Motor neuron (in vitro differentiated cells): ENCODE results near the gene RPH3AL. TPM values are rescaled to one million over a fixed set of nuclear protein-coding genes. Genes with fewer than 3 reads are reported as not detected.
"Not testable (repeated sequence)": the region's sequence is repeated elsewhere in the genome, so short reads cannot be mapped to it uniquely, and the experiment has no call there.

ENCODE experiments used
- ATAC-seq, 8 experiments: fragments of 200-7000 bp; cut with Tn5 transposase; replicated peaks in 6 of 8; 2 replicates each; pipeline ENCODE4 v1.8.0; 2021; ENCODE audit warnings: mild to moderate bottlenecking in 8 of 8, moderate library complexity in 8 of 8
- H3K27ac ChIP-seq, 2 donors: fragments of 250-450 bp; sonication (Bioruptor Pico); 2 replicates each; pipeline ENCODE4 v1.9.0; 2021; ENCODE audit warnings: antibody characterized with exemption in 2 of 2, mild to moderate bottlenecking in 2 of 2, moderate library complexity in 1 of 2
- H3K4me1 ChIP-seq, 2 donors: fragments of 250-450 bp; sonication (Bioruptor Pico); replicated peaks in 1 of 2; 2 replicates each; pipeline ENCODE4 v1.6.1; 2021; ENCODE audit warnings: antibody characterized with exemption in 2 of 2, mild to moderate bottlenecking in 2 of 2, moderate library complexity in 1 of 2
- H3K4me3 ChIP-seq, 5 donors: fragments of 250-450 bp; sonication (Bioruptor Pico); 2 replicates each; pipeline ENCODE4 v1.9.0; 2021; ENCODE audit warnings: antibody characterized with exemption in 5 of 5, mild to moderate bottlenecking in 5 of 5, moderate library complexity in 4 of 5
- WGBS, 10 experiments: fragments of 450-650 bp; shearing (Covaris generic); methylation state at CpG; one replicate each; pipeline ENCODE4 v1.0.0; 2022; 5-methylcytosine and 5-hydroxymethylcytosine counted together
- in situ Hi-C, 9 experiments: fragments of 400-800 bp; cut with MboI; loops; one replicate each; pipeline ENCODE4 v1.15.0; 2021; ENCODE audit warnings: low sequenced_read_pairs in 9 of 9, low pct_unique_long_range_greater_than_20kb in 2 of 9; ENCODE audit not compliant: unreplicated experiment in 9 of 9
- total RNA-seq, 8 experiments: library from RNA; unstranded; fragments of 300-600 nt; gene quantifications; 2 replicates each; pipeline versions ENCODE4 v1.2.3 to v1.2.4, GENCODE V29; 2022

Gene RPH3AL
- total RNA-seq, 8 experiments from 2014 or later: 1.4 to 7.6 (median 3.0) TPM

DNA sequence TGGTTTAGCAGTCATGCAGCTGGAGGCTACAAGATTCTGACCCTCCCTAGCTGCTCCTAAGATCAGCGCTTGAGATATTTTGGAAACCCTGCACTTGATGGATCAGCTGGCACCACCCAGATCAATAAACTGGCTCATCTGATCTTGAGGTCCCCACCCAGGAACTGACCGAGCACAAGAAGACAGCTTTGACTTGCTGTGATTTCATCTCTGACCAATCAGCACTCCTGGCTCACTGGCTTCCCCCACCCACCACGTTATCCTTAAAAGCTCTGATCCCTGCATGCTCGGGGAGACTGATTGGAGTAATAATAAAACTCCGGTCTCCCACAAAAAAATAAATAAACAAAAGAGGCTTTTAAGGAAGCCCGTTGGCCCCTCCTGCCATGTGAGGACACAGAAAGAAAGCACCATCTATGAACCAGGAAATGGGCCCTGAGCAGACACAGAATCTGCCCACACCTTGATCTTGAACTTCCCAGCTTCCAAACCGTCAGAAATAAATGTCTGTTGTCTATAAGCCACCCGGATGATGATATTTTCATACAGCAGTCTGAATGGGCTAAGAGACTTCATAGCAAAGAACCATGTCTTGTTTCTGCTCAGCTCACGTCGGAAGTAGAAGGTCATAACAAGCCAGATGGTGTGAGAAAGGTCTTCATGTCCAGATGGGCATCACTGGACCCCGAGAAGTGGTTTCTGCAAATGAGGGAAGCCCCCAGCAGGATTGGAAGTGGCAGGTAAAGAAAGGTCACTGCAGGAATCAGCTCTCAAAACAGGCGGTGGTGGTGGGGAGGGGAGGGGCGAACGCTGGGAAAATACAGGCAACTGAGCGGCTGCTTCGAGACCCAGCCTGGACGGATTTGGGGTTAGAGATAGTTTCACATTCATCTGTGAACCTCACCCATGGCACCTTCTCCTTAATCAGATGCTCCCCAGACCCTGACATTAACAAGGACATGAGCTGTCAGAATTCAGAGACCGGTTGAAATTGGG is 19.8 kb upstream of the RPH3AL start:
- in situ Hi-C loops: no loop called here
- H3K4me3 ChIP-seq: no peak overlapping the region
- H3K4me1 ChIP-seq: peaks cover 14 to 20% of the 10 kb centered on the region in 2 donors
- WGBS, 10 experiments: 27 to 85% (median 60%) methylated on average over 2 to 10 of the region's 18 CpGs
- no peak overlapping the region for H3K27ac ChIP-seq
- ATAC-seq: no peak

DNA sequence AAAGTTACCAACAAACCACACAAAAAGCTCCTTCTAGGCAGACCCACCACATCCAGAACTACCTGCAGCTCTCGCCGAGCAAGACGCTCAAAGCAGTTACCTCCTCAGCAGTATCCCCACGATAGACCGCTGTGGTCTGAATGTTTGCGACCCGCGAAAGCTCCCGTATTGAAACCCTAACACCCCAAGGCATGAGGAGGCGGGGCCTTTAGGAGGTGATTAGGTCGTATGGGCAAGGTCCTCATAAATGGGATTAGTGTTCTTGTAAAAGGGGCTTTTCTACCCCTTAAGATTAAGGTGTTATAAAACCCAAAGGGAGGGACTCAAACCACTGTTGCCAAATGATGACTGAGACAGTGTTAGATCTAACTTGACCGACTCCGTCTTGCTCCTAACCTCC is 19.0 kb upstream of the RPH3AL start:
- 64 to 90% (median 84%) methylated on average over 2 to 11 of the region's 13 CpGs; no CpG with 5 or more reads in 3 of the 10 experiments for WGBS, 10 experiments
- no peak overlapping the region for H3K27ac ChIP-seq
- ATAC-seq: no peak
- in situ Hi-C loops: no loop called here
- peaks cover 6 to 11% of the 10 kb centered on the region in 2 donors for H3K4me1 ChIP-seq
- no peak overlapping the region for H3K4me3 ChIP-seq

DNA sequence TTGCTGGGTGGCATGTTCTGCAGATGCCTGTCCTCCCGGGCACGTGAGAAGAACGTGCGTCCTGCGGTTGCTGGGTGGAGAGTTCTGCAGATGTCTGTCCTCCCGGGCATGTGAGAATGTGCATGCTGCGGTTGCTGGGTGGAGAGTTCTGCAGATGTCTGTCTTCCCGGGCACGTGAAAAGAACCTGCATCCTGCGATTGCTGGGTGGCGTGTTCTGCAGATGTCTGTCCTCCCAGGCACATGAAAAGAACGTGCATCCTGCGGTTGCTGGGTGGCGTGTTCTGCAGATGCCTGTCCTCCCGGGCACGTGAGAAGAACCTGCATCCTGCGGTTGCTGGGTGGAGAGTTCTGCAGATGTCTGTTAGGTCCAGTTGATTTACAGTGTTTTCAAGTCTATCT is 15.0 kb upstream of the RPH3AL start:
- in situ Hi-C loops, ATAC-seq: not testable (repeated sequence)
- 0 to 97% (median 28%) methylated on average over 1 to 6 of the region's 17 CpGs; no CpG with 5 or more reads in 6 of the 10 experiments for WGBS, 10 experiments

DNA sequence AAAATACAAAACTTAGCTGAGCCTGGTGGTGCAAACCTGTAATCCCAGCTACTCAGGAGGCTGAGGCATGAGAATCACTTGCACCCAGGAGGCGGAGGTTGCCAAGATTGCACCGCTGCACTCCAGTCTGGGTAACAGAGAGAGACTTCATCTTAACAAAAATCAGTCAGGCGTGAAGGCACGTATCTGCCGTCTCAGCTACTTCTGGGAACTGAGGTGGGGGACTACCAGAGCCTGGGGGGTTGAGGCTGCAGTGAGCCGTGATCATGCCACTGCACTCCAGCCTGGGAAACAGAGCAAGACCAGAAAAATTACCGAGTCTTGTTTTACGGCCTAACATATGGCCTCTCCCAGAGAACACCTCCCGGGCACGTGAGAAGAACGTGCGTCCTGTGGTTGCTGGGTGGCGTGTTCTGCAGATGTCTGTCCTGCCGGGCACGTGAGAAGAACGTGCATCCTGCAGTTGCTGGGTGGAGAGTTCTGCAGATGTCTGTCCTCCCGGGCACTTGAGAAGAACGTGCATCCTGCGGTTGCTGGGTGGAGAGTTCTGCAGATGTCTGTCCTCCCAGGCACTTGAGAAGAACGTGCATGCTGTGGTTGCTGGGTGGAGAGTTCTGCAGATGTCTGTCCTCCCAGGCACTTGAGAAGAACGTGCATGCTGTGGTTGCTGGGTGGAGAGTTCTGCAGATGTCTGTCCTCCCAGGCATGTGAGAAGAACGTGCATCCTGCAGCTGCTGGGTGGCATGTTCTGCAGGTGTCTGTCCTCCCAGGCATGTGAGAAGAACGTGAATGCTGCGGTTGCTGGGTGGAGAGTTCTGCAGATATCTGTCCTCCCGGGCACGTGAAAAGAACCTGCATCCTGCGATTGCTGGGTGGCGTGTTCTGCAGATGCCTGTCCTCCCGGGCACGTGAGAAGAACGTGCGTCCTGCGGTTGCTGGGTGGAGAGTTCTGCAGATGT is 14.3 kb upstream of the RPH3AL start:
- in situ Hi-C loops, H3K4me3 ChIP-seq, H3K27ac ChIP-seq, H3K4me1 ChIP-seq: not testable (repeated sequence)
- ATAC-seq: peak in 3 of 8 experiments; percentile 17 to 56 (median 46)
- 2 to 80% (median 60%) methylated on average over 1 to 14 of the region's 33 CpGs; no CpG with 5 or more reads in 1 of the 10 experiments for WGBS, 10 experiments

More for the DNA sequence above, 15.0 kb upstream of the RPH3AL start:
- not testable (repeated sequence) for H3K4me1 ChIP-seq, H3K4me3 ChIP-seq, H3K27ac ChIP-seq

DNA sequence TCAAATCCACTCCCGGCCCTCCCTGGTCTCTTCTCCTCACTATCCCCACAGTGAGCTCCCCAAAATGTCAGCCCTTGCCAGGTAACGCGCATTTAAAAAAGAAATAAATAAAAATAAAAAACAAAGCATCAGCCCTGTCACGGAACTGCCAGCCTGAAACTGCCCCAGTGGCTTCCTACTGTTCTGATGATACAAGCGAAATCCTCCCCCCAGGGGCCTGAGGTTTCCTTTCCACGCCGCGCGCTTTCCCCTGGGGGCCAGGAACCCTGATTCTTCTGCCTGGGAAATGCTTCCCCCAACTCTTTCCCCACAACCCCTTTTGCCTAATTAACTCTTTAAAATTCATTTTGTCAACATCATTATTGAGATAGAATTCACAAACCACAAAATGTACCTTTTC is 12.2 kb upstream of the RPH3AL start:
- Histone ChIP-seq H3K27ac (no peak overlapping the region), H3K4me1 (peaks cover 13 to 15% of the 10 kb centered on the region in 2 donors), H3K4me3 (no peak overlapping the region)
- in situ Hi-C loops: no loop called here
- WGBS, 10 experiments: 34 to 100% (median 88%) methylated on average over 1 to 8 of the region's 9 CpGs
- no peak for ATAC-seq

DNA sequence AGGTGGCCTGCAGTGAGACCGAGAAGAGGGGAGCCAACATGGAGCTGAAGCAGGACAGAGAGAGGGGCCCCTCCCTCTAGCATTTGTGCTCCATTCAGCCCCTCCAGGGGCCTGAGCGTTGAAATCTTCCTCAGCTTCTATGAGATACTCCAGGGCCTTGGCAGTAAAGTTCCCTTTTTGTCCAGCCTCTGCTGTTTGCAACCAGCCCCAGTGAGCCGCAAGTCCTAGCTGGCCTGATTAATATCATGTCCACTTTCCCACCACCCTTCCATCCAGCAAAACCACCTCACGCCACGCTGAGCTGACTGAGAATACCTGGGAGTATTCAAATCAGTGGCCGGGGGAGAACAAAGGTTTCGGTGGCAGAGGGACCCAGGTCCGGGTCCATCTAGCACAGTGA is 11.7 kb upstream of the RPH3AL start:
- no peak overlapping the region for H3K27ac ChIP-seq
- no peak for ATAC-seq
- H3K4me3 ChIP-seq: no peak overlapping the region
- in situ Hi-C loops: no loop called here
- 49 to 100% (median 87%) methylated on average over 1 to 7 of the region's 8 CpGs; no CpG with 5 or more reads in 1 of the 10 experiments for WGBS, 10 experiments
- peaks cover 17 to 19% of the 10 kb centered on the region in 2 donors for H3K4me1 ChIP-seq

DNA sequence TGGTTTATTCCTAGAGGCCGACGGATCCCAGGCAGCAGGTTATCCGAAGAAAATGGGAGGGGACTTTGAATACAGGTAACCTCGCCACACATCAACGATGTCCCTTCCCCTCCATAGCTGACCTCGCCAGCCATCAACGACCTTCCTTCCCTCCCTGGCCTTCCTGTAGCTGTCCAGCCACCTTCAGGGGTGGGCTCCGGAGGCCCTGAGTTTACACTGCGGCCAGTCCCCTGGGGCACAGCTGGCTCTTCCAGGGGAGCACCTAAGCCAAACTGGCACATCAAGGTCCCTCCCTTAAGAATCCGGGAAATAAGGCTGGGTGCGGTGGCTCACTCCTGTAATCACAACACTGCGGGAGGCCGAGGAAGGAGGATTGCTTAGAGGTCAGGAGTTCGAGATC is 10.1 kb upstream of the RPH3AL start:
- in situ Hi-C loops: no loop called here

DNA sequence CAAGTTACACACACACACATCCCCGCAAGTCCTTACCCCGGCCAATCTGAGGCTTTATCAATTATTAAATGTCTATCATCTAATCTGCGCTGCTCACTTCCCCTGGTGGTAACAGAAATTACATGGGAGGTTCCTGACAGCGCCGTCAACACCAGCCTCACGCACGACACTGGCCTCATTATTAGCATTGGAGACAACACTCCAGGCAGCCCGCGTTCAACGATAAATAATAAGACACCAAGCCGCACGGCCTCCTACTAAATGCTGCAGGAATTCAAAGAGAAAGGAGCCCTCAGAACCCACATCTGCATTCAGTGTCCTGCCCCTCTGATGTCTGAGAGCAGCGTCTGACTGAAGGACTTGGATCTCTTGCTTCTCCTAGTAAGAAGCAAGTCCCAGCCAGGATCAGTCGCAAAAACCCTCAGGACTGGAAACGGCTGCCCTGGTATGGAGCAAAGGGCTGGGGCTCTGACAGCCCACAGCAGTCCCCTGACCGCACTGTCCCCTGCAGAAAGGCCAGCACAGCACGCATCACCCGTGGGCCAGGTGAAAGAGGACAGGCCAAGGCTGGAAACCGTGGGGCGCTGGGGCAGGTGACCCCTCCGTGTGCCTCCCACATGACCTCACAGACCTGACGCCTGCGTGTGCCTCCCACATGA is 7.6 kb upstream of the RPH3AL start:
- Histone ChIP-seq H3K4me3 (no peak overlapping the region), H3K27ac (peak overlapping the region; percentile 49 to 50), H3K4me1 (peaks cover 33 to 36% of the 10 kb centered on the region in 2 donors)
- 18 to 80% (median 50%) methylated on average over 2 to 7 of the region's 23 CpGs; no CpG with 5 or more reads in 4 of the 10 experiments for WGBS, 10 experiments
- peak in 5 of 8 experiments; percentile 76 to 80 (median 78) for ATAC-seq
- in situ Hi-C loops: no loop called here

More for the DNA sequence above, 10.1 kb upstream of the RPH3AL start:
- Histone ChIP-seq H3K4me1 (peaks cover 25 to 27% of the 10 kb centered on the region in 2 donors), H3K4me3 (no peak overlapping the region), H3K27ac (no peak overlapping the region)
- no peak for ATAC-seq
- WGBS, 10 experiments: 77 to 100% (median 95%) methylated on average over 1 to 9 of the region's 14 CpGs; no CpG with 5 or more reads in 3 of the 10 experiments

DNA sequence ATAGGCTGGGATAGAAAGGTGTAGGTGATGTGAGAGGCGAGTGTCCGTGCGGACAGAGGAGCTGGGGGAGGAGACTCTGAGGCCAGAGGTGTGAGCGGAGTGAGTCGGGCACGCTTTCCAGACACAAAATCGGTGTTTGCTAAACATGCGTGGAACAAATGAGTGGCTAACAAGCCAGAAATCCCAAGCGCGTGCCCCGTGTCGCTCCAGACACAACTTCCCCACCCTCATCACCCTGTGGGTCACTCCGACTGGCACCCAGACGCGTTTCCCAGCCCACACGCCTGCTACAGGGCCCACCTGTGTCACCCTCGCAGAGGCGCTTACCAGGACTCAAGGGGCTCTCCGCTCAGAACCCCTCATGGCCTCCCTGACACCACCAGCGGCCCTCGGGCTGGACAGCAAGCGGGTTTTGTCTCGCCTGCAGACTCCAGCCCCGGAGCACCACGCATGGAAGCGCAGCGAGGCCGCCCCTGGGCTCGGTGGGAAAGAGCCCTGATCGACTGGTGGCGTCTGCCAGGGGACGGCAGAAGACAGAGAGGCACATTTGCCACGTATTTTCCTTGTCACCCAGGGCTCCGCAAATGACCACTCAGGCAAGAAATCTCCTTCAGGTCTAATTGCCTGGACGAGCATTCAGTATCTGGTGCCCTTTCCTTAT is 6.0 kb upstream of the RPH3AL start:
- Histone ChIP-seq H3K27ac (no peak overlapping the region), H3K4me1 (peaks cover 33 to 39% of the 10 kb centered on the region in 2 donors), H3K4me3 (no peak overlapping the region)
- in situ Hi-C loops: no loop called here
- WGBS, 10 experiments: 80 to 100% (median 90%) methylated on average over 1 to 10 of the region's 35 CpGs; no CpG with 5 or more reads in 5 of the 10 experiments
- peak in 1 of 8 experiments; percentile 26 for ATAC-seq

DNA sequence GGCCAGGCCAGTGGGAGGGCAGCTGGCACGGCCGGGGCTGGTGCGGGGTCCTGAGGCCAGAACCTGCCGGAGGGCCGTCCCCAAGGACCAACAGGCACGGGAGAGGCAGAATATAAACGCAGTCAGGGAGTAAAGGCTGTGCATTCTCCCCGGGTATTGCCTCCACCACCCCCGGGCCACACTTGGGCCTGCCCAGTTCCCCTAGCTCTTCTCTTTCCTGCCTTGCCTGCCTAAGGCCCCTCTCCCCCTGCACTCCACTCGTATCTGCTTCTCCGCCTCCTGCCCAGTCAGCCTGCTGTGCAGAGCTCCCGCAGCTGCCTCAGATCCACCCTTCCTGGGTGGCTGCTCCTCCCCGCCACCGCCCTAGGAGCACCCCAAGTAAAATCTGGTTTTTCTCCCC is 5.0 kb upstream of the RPH3AL start:
- H3K4me1 ChIP-seq: peaks cover 42 to 48% of the 10 kb centered on the region in 2 donors
- in situ Hi-C loops: no loop called here
- 20 to 73% (median 55%) methylated on average over 1 to 11 of the region's 14 CpGs; no CpG with 5 or more reads in 5 of the 10 experiments for WGBS, 10 experiments
- H3K27ac ChIP-seq: peak overlapping the region; percentile 15 to 21
- no peak overlapping the region for H3K4me3 ChIP-seq
- peak in 6 of 8 experiments; percentile 20 to 51 (median 42) for ATAC-seq

DNA sequence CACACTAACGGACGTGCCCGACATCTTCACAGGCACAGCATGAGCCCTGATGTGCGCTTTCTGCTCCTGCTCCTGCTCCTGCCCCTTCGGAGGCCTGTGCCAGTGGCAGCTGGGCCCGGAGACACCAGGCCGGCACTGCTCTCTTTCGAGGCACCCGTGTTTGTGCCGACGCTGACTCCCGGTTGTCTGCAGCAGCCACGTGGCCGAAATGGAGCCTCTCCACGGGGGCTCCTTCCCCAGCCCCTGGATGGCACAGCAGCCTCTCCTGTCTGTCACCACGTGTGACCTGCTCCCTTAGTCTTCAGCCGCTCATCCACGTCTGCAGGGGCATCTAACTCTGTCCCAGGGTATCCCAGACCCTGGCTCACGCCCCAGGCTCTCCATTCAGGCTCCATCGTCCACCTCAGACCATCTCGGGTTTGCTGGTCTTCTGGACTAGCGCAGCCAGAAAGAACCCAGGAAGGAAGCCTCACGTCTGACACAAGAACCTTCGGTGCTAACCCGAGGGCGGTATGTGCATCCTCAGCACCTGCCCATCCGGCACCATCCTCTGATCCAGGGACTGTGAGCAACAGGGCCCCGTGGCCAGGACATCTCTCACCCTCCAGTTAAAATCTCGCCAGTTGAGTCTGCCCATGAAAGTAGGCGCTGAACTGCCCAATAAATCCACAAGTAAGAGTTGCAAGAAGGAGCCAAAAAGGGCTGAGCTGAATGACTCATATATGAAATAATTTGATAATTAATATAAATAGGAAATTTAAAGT is 4.2 kb upstream of the RPH3AL start:
- Histone ChIP-seq H3K4me1 (peaks cover 50 to 56% of the 10 kb centered on the region in 2 donors), H3K27ac (no peak overlapping the region), H3K4me3 (no peak overlapping the region)
- no peak for ATAC-seq
- WGBS, 10 experiments: 50 to 100% (median 85%) methylated on average over 1 to 7 of the region's 30 CpGs; no CpG with 5 or more reads in 2 of the 10 experiments
- in situ Hi-C loops: no loop called here
